NCI-H146 treated with DMSO at 0.1 percent for 48 hours (cell line): ENCODE data around the gene ACAP2.

Source experiments
- DNase-seq: peaks from one replicate; lab custom pipeline; 2025; ENCODE audit not compliant: unreplicated experiment; lab: John Stamatoyannopoulos, UW

The ACAP2 gene

GRCh38 chr3:195261925-195262324 lies 180.9 kb downstream of the ACAP2 start:
- no peak for DNase-seq

GRCh38 chr3:195260280-195260905 lies 182.4 kb downstream of the ACAP2 start:
- DNase-seq = peak; percentile 76

- peak; percentile 85 for DNase-seq
These were observed 183.1 kb downstream of the ACAP2 start for GRCh38 chr3:195259475-195260279.

GRCh38 chr3:195259154-195259474 lies 183.7 kb downstream of the ACAP2 start:
- DNase-seq = no peak

- peak; percentile 27 for DNase-seq
These were observed 184.2 kb downstream of the ACAP2 start for GRCh38 chr3:195258449-195259153.

- no peak for DNase-seq
These were observed 185.1 kb downstream of the ACAP2 start for GRCh38 chr3:195257454-195258448.

- DNase-seq = no peak
These were observed 186.0 kb downstream of the ACAP2 start for GRCh38 chr3:195256639-195257453.

- no peak for DNase-seq
These were observed 187.0 kb downstream of the ACAP2 start for GRCh38 chr3:195255571-195256501.

- DNase-seq = no peak
These were observed 187.7 kb downstream of the ACAP2 start for GRCh38 chr3:195255176-195255500.

- no peak for DNase-seq
These were observed 188.2 kb downstream of the ACAP2 start for GRCh38 chr3:195254454-195255175.

- DNase-seq = no peak
These were observed 188.8 kb downstream of the ACAP2 start for GRCh38 chr3:195253923-195254432.

GRCh38 chr3:195251336-195252065 lies 191.3 kb downstream of the ACAP2 start:
- no peak for DNase-seq

GRCh38 chr3:195250473-195251251 lies 192.2 kb downstream of the ACAP2 start:
- peak; percentile 13 for DNase-seq

- no peak for DNase-seq
These were observed 192.9 kb downstream of the ACAP2 start for GRCh38 chr3:195249858-195250464.

- no peak for DNase-seq
These were observed 193.6 kb downstream of the ACAP2 start for GRCh38 chr3:195249057-195249770.

GRCh38 chr3:195248281-195248680 lies 194.5 kb downstream of the ACAP2 start:
- DNase-seq = no peak
